Measurements from ENCODE around the gene CXCL10.

The CXCL10 gene

DNA sequence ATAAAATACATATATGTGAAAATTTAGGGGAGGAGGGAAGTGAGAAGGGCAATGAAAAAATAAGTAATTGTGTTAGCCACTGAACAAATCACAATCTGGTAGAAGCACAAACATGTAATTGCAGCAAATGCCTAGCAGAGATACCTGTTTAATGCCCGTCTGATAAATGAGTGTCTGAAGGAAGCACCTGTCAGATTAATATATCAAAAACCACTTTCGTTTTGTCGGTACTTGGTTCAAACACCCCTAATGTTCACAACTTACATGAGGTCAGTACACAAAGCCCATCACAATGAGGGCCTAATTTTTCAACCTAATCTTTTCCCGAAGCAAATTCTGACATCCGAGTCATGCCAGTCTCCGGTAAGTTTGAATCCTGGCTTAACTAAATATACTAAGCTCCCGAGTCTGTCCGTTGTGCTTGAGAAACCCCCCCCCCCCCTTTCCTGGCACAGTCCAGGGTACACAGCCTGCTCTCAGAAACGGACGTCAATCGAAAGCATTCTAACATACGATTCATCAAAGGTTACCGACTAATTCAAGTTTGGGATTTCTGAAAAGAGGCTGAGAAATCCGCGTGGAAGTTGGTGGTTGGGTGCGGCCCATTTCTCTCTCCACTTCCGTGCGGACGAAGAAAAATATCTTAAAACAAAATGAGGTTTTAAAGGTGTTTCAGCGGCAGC is 33.3 kb downstream of the CXCL10 start:
- DNase-seq = no peak

DNA sequence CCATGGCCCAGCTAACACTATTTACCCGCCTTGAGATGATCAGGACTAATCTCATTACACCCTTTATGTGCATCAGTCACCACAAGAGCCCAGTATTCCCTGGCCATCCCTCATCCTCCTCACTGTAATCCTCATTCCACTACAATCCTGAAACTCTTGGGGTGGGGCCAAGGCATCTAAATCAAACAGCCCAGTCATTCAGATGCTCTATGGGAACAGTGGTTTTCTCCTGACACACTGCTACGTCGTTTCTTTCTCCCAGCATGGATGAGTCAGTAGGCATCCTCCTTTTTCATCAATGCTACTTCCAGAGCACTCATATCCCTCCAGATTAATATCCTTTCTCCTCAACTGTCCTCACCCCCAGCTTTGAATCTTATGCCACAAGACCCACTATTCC is 38.2 kb downstream of the CXCL10 start:
- DNase-seq = no peak

DNA sequence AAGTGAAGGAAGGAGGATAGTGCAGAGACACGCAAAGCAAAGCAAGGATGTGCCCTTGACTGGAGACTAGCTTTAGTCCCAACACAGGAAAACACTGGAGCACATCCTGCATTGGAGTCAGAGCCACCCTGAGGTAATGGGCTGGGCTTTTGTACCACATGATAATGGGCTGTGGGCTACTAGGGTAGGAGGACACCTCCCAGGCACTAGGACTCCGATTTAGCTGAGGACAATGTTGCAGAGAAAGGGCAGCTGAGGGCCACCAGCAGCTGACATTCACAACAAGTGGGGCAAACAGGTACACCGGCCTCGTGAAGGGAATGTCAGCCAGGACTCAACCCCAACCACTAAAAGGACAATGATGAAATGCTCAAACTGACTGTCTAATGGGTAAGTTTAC is 42.7 kb downstream of the CXCL10 start:
- DNase-seq = no peak

DNA sequence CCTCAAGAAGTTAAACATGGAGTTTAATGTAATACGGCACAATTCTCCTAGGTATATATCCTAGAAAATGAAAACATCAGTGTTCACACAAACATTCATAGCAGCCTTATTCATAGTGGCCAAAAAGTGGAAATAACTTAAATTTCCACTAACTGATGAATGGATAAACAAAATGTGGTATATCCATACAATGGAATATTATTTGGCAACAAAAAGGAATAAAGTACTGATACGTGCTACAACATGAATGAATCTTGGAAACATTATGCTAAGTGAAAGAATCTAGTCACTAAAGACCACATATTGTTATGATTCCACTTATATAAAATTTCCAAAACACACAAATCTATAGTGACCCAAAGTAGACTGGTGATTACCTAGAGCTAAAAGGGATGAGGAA is 47.1 kb downstream of the CXCL10 start:
- no peak for DNase-seq

DNA sequence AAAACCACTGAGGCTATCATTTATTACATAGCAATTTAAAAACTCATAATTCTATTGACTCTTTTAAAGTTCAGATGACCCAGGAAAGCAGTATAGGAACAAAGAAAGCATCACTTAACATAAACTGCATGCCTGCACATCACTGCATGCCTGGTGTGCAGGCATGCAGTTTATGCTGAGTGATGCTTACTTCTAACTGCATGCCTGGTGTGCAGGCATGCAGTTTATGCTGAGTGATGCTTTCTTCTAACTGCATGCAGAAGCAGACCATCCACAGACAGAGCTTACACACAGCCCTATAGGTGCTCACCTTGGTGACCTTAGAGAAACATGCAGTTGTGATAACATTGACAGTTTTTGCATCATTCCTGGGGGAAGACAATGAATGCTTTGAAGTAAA is 49.5 kb downstream of the CXCL10 start:
- no peak for DNase-seq

Measured in hippocampal formation (tissue), 2 donors.